GM23248 (cell line): ENCODE results near the gene LRIG2.

Experiments used
- EZH2 ChIP-seq: fragments of 200-600 bp; sonication (generic); IDR thresholded peaks from 2 replicates; pipeline ENCODE4 v1.6.1; 2018; ENCODE audit warnings: antibody characterized with exemption, mild to moderate bottlenecking; ENCODE audit not compliant: insufficient read depth, poor library complexity, severe bottlenecking
- EZH2phosphoT487 ChIP-seq: fragments of 200-600 bp; sonication (generic); IDR thresholded peaks from 2 replicates; pipeline ENCODE4 v1.6.1; 2018; ENCODE audit warnings: antibody characterized with exemption, moderate library complexity, mild to moderate bottlenecking, low read depth; ENCODE audit not compliant: insufficient read depth

GRCh38 chr1:113156368-113156767 is 83.4 kb downstream of the LRIG2 start:
- no peak for TF ChIP-seq EZH2
- TF ChIP-seq EZH2phosphoT487: no peak
